Mucosa of gallbladder (tissue), 1 donor: ENCODE measurements around the gene KIF22. TPM values are rescaled to one million over a fixed set of nuclear protein-coding genes. Genes with fewer than 3 reads are reported as not detected.

Experiments used
- DNase-seq: peaks from one replicate; pipeline ENCODE4 v3.0.0-alpha.2; 2020; ENCODE audit warnings: low spot score
- total RNA-seq: library from RNA; stranded (reverse); gene quantifications from one replicate; pipeline ENCODE4 v1.2.1, GENCODE V29; 2021
- donor health status: DM: no; HTN: no; CAD: no.

Gene KIF22
- total RNA-seq, 1 donor from 2014 or later: 21.6 TPM

DNA sequence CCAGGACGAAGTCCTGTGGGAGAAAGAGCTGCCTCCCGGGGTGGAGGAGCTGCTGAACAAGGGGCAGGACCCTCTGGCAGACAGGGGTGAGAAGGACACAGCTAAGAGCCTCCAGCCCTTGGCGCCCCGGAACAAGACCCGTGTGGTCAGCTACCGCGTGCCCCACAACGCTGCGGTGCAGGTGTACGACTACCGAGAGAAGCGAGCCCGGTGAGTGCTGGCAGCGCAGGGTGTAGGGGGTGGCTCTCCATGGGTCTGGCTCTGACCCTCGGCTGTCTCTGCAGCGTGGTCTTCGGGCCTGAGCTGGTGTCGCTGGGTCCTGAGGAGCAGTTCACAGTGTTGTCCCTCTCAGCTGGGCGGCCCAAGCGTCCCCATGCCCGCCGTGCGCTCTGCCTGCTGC is 51.1 kb downstream of the KIF22 start:
- DNase-seq: no peak

DNA sequence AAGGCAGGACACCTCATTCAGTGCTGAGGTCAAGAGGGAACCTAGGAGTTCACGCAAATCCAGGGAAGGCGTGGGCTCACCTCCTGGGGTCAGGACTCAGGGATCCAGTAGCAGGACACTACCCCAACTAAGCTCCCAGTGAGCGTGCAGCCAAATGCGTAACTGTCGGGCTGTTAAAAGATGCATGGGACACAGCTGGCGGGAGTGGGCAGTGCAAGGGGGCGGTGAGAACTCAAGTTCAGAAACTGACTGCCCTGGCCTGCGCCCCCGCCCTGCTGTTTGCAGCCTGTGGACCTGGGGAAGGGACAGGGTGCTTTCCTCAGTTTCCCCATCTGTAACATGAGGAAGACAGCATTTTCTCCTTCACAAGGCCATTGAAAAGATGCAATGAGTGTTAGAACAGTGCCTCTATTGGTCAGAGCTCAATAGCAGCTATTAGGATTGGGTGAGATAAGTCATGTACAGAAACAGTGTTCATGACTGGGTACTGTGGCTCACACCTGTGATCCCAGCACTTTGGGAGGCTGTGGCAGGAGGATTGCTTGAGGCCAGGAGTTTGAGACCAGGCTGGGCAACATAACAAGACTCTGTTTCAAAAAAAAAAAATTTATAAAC is 52.3 kb downstream of the KIF22 start:
- DNase-seq: no peak

DNA sequence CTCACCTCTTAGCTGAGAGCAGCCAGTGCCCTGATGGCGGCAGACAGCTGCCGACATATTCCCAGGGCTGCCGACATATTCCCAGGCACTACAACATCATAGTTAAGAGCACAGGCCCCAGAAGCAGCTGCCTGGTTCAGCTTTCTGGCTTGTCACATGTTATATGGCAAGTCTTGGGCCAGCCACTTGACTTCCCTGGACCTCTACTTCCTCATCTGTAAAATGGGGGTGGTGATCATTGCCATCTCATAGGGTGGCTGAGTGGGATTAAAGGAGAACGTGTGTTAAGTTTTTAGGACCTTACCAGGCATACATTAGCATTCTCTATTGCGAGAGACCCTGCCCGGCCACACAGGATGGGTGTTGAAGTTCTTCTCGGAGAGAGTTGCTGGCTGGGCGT is 53.4 kb downstream of the KIF22 start:
- DNase-seq: no peak

DNA sequence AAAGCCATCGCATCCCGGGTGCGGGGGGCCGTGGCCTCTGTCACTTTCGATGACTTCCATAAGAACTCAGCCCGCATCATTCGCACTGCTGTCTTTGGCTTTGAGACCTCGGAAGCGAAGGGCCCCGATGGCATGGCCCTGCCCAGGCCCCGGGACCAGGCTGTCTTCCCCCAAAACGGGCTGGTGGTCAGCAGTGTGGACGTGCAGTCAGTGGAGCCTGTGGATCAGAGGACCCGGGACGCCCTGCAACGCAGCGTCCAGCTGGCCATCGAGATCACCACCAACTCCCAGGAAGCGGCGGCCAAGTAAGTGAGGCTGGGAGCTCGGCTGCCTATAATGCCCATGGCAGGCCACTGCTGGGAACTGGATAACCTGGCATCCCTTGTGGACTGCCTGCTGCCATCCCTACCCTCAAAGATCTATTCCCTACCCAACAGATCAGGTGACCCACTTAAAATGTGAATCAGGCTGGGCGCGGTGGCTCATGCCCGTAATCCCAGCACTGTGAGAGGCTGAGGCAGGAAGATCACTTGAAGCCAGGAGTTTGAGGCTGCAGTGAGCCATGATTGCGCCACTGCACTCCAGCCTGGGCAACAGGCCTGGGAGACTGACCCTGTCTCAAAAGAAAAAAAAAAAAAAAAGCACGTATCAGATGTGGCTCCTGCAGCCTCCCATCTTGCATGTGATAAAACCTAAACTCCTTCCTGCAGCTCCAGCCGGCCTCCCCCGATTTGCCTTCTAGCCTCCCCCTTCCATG is 54.2 kb downstream of the KIF22 start:
- DNase-seq: no peak

DNA sequence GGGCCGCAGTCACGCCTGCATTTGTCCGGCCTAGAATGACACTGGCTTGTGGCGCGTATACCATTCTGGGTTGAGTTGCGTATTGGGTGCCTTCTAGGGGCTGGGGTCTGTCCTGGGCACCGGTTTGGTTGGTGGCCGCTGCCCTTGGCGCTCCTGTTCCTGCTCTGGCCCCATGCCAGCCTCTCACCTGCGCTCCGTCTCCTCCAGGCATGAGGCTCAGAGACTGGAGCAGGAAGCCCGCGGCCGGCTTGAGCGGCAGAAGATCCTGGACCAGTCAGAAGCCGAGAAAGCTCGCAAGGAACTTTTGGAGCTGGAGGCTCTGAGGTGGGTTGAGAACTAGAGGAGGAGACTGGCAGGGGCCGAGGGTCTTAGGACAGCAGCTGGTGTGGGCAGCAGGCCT is 55.1 kb downstream of the KIF22 start:
- no peak for DNase-seq

DNA sequence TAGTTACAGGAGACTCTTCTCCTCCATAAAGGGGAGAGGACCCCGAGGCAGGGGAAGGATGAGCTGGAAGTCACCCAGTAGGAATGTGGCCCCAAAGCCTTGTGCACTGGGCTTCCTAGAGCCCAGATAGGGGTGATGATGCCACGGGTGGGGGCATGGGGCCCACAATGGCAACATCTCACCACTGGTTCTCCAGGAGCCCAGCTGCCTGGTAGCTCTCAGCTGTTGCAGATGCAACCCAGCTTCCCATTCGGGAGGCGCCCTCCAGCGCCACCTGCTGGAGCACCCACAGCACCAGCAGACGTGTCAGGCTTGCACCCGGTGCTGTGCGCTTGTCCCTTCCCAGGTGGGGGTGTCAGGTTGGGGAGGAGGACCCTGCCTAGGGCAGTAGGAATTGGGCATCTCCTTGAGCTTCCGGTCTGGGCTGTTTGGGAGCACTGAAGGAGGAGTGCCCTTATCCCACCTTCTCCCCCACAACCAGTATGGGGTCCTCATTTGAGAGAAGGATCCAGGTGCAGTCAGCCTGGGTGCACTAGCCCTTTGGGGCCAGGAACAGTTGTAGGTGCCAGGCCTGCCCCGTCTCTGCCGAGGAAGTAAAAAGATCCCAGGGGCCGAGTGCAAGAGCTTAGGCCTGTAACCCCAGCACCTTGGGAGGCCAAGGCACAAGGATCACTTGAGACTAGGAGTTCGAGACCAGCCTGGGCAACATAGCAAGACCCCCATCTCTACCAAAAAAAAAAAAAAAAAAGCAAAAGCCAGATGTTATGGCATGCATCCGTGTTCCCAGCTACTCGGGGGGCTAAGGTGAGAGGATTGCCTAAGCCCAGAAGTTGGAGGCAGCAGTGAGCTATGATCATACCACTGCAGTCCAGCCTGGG is 58.1 kb downstream of the KIF22 start:
- peak; percentile 77 for DNase-seq

DNA sequence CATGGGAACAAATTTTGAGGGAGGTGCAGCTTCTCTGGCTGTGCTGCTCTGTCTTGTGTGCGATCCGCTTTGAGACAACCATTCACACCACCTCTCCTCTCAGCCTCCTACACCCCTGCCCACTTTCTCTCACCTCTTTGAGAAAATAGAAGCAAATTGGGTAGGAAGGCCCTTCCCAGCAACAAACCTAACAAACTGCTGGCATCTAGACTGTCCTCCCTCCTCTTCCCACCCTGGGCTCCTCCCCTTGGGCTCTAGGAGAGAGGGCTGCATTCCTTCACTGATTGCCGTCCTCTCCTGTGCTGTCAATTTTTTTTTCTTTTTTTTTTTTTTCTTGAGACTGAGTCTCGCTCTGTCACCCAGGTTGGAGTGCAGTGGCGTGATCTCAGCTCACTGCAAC is 59.0 kb downstream of the KIF22 start:
- DNase-seq: no peak

DNA sequence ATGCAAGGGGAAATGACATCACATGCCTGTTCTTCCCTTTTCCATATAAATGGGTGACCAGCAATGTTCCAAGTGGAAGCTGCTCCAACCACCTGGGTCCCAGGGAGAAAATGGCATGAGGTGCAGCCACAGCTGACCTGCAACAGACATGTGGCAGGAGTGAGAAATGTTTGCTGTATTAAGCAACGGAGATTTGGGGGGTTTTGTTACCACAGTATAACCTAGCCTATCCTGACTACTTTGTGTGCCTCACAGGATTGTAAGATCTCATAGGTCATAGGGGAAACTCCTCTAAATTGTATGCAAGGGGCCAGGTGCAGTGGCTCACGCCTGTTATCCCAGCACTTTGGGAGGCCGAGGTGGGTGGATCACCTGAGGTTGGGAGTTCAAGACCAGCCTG is 60.4 kb downstream of the KIF22 start:
- DNase-seq: no peak

DNA sequence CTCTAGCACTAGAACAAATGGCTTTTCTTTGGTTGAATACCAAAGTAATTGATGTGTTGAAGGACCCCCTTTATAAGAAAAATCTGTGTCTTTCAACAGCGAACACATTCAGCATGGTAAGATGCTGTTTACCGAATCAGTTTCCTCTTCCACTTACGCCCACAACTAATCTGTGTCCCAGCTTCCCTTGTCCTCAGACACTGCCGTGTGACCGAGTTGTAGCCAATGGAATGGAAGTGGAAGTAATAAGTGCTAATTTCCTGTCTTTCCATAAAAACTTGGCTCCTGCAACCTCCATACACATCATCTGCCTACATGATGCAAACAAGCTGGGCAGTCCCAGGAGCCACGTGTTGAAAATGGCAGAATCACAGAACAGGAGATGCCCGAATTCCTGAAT is 62.1 kb downstream of the KIF22 start:
- DNase-seq: no peak

DNA sequence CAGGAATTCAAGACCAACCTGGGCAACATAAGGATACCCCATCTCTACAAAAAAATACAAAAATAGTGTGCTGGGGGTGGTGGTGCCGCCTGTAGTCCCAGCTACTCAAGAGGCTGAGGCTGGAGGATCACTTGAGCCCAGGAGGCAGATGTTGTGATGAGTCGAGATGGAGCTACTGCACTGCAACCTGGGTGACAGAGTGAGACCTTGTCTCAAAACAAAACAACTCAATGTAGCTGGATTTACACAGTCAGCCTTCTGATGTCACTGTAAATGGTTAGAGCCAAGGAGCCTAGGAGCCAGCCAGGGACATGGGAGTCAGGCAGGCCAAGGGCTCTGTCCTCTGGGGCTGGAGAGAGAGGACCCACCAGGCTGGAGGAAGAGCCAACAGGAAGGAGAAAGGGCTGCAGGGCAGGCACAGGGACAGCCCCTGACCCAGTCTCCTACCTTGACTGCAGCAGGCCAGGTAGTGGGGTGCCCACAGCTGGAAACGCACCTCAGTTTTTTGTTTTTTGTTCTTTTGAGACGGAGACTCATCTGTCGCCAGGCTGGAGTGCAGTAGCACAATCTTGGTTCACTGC is 64.1 kb downstream of the KIF22 start:
- DNase-seq: no peak

Other genes starting within 250 kb of the KIF22 start
- gene SPN, start 127.5 kb upstream of the KIF22 start, total RNA-seq: 9.0 TPM
- 17.2 TPM for gene QPRT, start 111.6 kb upstream of the KIF22 start, total RNA-seq
- 3.0 TPM for gene C16orf54, start 44.8 kb upstream of the KIF22 start, total RNA-seq
- gene ZG16, start 12.5 kb upstream of the KIF22 start, total RNA-seq: not detected
- gene MAZ, start 15.8 kb downstream of the KIF22 start, total RNA-seq: 192 TPM
- gene PRRT2, start 21.4 kb downstream of the KIF22 start, total RNA-seq: 20.8 TPM
- 38.9 TPM for gene PAGR1, start 25.4 kb downstream of the KIF22 start, total RNA-seq
- gene MVP, start 29.7 kb downstream of the KIF22 start, total RNA-seq: 253 TPM
- gene CDIPT, start 72.5 kb downstream of the KIF22 start, total RNA-seq: 110 TPM
- gene SEZ6L2, start 108.8 kb downstream of the KIF22 start, total RNA-seq: 113 TPM
- 94.5 TPM for gene ASPHD1, start 109.7 kb downstream of the KIF22 start, total RNA-seq
- gene KCTD13, start 135.5 kb downstream of the KIF22 start, total RNA-seq: 28.4 TPM
- gene TMEM219, start 171.3 kb downstream of the KIF22 start, total RNA-seq: 167 TPM
- gene TAOK2, start 183.1 kb downstream of the KIF22 start, total RNA-seq: 67.3 TPM
- 16.3 TPM for gene HIRIP3, start 204.9 kb downstream of the KIF22 start, total RNA-seq
- 88.4 TPM for gene INO80E, start 205.5 kb downstream of the KIF22 start, total RNA-seq
- 18.8 TPM for gene DOC2A, start 220.3 kb downstream of the KIF22 start, total RNA-seq
- gene C16orf92, start 232.4 kb downstream of the KIF22 start, total RNA-seq: not detected
- gene TLCD3B, start 240.5 kb downstream of the KIF22 start, total RNA-seq: not detected